ENCODE data around the gene UBASH3A. TPM values are rescaled to one million over a fixed set of nuclear protein-coding genes. Genes with fewer than 3 reads are reported as not detected.

The UBASH3A gene
- polyA plus RNA-seq, 1 donor (not counting 4 experiments of a cell fraction or from before 2014, with no cell fraction given), result not detected

DNA sequence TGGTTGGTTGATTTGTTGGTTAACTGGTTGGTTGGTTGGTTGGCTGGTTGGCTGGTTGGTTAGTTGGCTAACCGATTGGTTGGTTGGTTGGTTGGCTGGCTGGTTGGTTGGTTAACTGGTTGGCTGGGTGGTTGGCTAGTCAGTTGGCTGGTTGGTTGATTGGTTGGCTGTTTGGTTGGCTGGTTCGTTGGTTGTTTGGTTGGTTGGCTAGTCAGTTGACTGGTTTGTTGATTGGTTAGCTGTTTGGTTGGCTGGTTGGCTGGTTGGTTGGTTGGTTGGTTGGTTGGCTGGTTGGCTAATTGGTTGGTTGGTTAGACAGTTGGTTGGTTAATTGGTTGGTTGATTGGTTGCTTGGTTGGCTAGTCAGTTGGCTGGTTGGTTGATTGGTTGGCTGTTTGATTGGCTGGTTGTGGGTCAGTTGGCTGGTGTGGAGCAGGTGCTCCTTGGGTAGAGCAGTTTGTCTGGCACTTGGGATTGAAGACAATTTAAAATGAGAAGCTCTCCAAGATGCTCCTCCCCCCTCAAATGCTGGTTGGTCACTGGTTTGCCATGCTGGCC is 85.4 kb downstream of the UBASH3A start:
- no peaks in the 10 kb centered on the region for H3K9me1 ChIP-seq (ENCODE audit: control insufficient read depth, extremely low read depth, insufficient read depth, low read length)
- H3K27me3 ChIP-seq (ENCODE audit: control insufficient read depth, extremely low read depth, insufficient read depth, low read length), result no peaks in the 10 kb centered on the region
- H3K4me2 ChIP-seq (ENCODE audit: control insufficient read depth, extremely low read depth, insufficient read depth, low read depth, low read length), result no peak overlapping the region
- no peak for DNase-seq (ENCODE audit: low read depth, low spot score)
- peaks cover 8% of the 10 kb centered on the region for H3K4me1 ChIP-seq (ENCODE audit: control insufficient read depth, extremely low read depth, insufficient read depth, low read length)
- no peaks in the 10 kb centered on the region for H4K20me1 ChIP-seq (ENCODE audit: control insufficient read depth, extremely low read depth, insufficient read depth, low read length)
- H3K9me3 ChIP-seq (ENCODE audit: control insufficient read depth, low read depth, low read length), result no peaks in the 10 kb centered on the region
- no peak for TF ChIP-seq EZH2 (IDR thresholded peaks at IDR 0.05; ENCODE audit: low read length)
- TF ChIP-seq, protein P1, sequence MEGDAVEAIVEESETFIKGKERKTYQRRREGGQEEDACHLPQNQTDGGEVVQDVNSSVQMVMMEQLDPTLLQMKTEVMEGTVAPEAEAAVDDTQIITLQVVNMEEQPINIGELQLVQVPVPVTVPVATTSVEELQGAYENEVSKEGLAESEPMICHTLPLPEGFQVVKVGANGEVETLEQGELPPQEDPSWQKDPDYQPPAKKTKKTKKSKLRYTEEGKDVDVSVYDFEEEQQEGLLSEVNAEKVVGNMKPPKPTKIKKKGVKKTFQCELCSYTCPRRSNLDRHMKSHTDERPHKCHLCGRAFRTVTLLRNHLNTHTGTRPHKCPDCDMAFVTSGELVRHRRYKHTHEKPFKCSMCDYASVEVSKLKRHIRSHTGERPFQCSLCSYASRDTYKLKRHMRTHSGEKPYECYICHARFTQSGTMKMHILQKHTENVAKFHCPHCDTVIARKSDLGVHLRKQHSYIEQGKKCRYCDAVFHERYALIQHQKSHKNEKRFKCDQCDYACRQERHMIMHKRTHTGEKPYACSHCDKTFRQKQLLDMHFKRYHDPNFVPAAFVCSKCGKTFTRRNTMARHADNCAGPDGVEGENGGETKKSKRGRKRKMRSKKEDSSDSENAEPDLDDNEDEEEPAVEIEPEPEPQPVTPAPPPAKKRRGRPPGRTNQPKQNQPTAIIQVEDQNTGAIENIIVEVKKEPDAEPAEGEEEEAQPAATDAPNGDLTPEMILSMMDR (optimal IDR thresholded peaks at IDR 0.05 in 1 of 3, IDR thresholded peaks at IDR 0.05 in 1 of 3, conservative IDR thresholded peaks at IDR 0.05 in 1 of 3; ENCODE audit: extremely low read depth in 1 of 3, insufficient read depth in 2 of 3, low read length in 3 of 3), result no peak
- H2AFZ ChIP-seq (ENCODE audit: control insufficient read depth, low read length), result no peak overlapping the region
- no peak overlapping the region for H3K27ac ChIP-seq (ENCODE audit: control insufficient read depth, insufficient read depth, low read length)
- dilution Hi-C loops (cut with MboI; ENCODE audit: extremely low pct_ligation_motif_present, low sequenced_read_pairs), result no loop called here
- no peaks in the 10 kb centered on the region for H3K36me3 ChIP-seq (ENCODE audit: control insufficient read depth in 2 of 2, extremely low read depth in 1 of 2, insufficient read depth in 2 of 2, low read length in 2 of 2)
- H3K79me2 ChIP-seq (ENCODE audit: control insufficient read depth, insufficient read depth, low read length), result no peaks in the 10 kb centered on the region
- H3K9ac ChIP-seq (ENCODE audit: control insufficient read depth, extremely low read depth, insufficient read depth, low read length), result no peak overlapping the region
- no peak for FAIRE-seq
- no peak overlapping the region for H3K4me3 ChIP-seq (ENCODE audit: control insufficient read depth in 2 of 3, extremely low read depth in 1 of 3, insufficient read depth in 2 of 3, low read depth in 1 of 3, low read length in 3 of 3)

DNA sequence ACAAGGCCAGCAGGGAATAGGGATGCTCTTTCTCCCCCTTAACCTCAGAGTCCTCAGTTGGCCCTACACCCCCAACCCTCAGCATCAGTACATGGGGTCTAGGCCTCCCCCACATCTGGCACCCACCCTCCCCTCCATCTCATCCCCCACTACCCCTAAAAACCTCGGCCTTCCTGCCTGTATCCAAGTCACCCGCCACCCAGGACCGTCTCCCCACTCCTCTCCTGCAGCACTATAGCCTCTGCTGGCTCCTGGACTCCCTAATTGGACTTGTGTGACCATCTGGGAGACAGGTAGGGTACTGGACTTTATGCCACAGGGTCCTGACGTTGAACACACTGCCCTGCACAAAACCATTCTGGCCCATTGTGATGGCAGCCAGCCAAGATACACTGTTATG is 86.3 kb downstream of the UBASH3A start:
- Histone ChIP-seq H3K4me3 (ENCODE audit: control insufficient read depth in 2 of 3, extremely low read depth in 1 of 3, insufficient read depth in 2 of 3, low read depth in 1 of 3, low read length in 3 of 3) (no peak overlapping the region), H3K4me1 (ENCODE audit: control insufficient read depth, extremely low read depth, insufficient read depth, low read length) (peaks cover 8% of the 10 kb centered on the region), H2AFZ (ENCODE audit: control insufficient read depth, low read length) (no peak overlapping the region), H3K79me2 (ENCODE audit: control insufficient read depth, insufficient read depth, low read length) (no peaks in the 10 kb centered on the region), H3K36me3 (ENCODE audit: control insufficient read depth in 2 of 2, extremely low read depth in 1 of 2, insufficient read depth in 2 of 2, low read length in 2 of 2) (no peaks in the 10 kb centered on the region), H3K9me1 (ENCODE audit: control insufficient read depth, extremely low read depth, insufficient read depth, low read length) (no peaks in the 10 kb centered on the region), H3K9ac (ENCODE audit: control insufficient read depth, extremely low read depth, insufficient read depth, low read length) (no peak overlapping the region), H3K9me3 (ENCODE audit: control insufficient read depth, low read depth, low read length) (no peaks in the 10 kb centered on the region), H3K27me3 (ENCODE audit: control insufficient read depth, extremely low read depth, insufficient read depth, low read length) (no peaks in the 10 kb centered on the region), H4K20me1 (ENCODE audit: control insufficient read depth, extremely low read depth, insufficient read depth, low read length) (no peaks in the 10 kb centered on the region), H3K4me2 (ENCODE audit: control insufficient read depth, extremely low read depth, insufficient read depth, low read depth, low read length) (no peak overlapping the region), H3K27ac (ENCODE audit: control insufficient read depth, insufficient read depth, low read length) (no peak overlapping the region)
- dilution Hi-C loops (cut with MboI; ENCODE audit: extremely low pct_ligation_motif_present, low sequenced_read_pairs), result no loop called here
- TF ChIP-seq, protein P1 (optimal IDR thresholded peaks at IDR 0.05 in 1 of 3, IDR thresholded peaks at IDR 0.05 in 1 of 3, conservative IDR thresholded peaks at IDR 0.05 in 1 of 3; ENCODE audit: extremely low read depth in 1 of 3, insufficient read depth in 2 of 3, low read length in 3 of 3), result no peak
- no peak for TF ChIP-seq EZH2 (IDR thresholded peaks at IDR 0.05; ENCODE audit: low read length)
- DNase-seq (ENCODE audit: low read depth, low spot score) (no peak), FAIRE-seq (no peak)
